ENCODE data around the gene ST3GAL4. TPM values are rescaled to one million over a fixed set of nuclear protein-coding genes. Genes with fewer than 3 reads are reported as not detected.
A peak's percentile ranks its signal among the peaks of the same experiment; 100 is the strongest.

The ST3GAL4 gene
- total and polyA plus RNA-seq, 4 donors, result 23.6 to 38.3 (median 31.7) TPM

DNA sequence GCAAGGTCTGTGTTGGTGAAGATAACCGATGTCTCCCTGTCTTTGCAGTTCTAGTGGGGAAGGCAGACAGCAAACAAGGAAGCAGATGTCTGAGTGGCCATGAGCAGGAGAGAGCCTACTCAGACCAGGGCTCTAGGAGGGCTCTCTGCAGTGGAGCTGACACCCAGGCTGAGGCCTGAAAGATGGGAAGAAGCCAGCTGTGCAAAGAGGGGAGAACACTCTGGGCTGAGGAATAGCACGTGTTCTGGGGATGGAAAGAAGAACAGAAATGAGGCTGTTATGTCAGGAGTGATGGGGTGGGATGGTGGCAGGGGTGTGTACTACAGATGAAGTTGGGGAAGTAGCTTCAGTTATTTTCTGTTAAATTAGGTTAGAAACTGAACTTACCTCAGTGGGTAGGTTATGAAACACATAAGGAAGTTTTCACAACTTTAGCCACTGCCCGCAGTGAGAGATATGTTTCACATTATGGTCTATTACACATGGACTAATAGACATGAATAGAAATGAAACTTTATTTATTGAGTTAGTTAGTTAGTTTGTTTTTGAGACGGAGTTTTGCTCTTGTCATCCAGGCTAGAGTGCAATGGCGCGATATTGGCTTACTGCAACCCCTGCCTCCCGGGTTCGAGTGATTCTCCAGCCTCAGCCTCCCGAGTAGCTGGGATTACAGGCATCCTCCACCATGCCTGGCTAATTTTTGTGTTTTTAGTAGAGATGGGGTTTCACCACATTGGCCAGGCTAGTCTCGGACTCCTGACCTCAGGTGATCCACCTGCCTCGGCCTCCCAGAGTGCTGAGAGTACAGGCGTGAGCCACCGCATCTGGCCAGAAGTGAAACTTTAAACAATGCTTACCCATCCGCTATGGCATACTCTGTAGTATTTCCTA lies 43.8 kb upstream of the ST3GAL4 start:
- WGBS, 2 donors, result 46 to 78% methylated on average over 14 of the region's 14 CpGs
- H3K27me3 ChIP-seq (ENCODE audit: control insufficient read depth in 3 of 3, insufficient read depth in 3 of 3, low read length in 2 of 3), result no peaks in the 10 kb centered on the region
- H3K4me3 ChIP-seq, result no peak overlapping the region
- peak overlapping the region in 1 of 2 donors; percentile 79 for H3K27ac ChIP-seq (ENCODE audit: low read depth in 1 of 2, low read length in 1 of 2)
- peaks cover 0 to 10% (median 7%) of the 10 kb centered on the region in 4 donors for H3K36me3 ChIP-seq (ENCODE audit: control insufficient read depth in 4 of 4, insufficient read depth in 4 of 4, low read length in 4 of 4)
- ATAC-seq (ENCODE audit: insufficient read depth, low FRiP score), result no peak
- no peaks in the 10 kb centered on the region for H3K9me3 ChIP-seq (ENCODE audit: control insufficient read depth in 4 of 4, insufficient read depth in 3 of 4, low read length in 3 of 4)
- no peak overlapping the region for H3K9ac ChIP-seq (ENCODE audit: insufficient read depth in 1 of 2, low read length in 2 of 2)
- no peak for DNase-seq
- TF ChIP-seq, protein P1, sequence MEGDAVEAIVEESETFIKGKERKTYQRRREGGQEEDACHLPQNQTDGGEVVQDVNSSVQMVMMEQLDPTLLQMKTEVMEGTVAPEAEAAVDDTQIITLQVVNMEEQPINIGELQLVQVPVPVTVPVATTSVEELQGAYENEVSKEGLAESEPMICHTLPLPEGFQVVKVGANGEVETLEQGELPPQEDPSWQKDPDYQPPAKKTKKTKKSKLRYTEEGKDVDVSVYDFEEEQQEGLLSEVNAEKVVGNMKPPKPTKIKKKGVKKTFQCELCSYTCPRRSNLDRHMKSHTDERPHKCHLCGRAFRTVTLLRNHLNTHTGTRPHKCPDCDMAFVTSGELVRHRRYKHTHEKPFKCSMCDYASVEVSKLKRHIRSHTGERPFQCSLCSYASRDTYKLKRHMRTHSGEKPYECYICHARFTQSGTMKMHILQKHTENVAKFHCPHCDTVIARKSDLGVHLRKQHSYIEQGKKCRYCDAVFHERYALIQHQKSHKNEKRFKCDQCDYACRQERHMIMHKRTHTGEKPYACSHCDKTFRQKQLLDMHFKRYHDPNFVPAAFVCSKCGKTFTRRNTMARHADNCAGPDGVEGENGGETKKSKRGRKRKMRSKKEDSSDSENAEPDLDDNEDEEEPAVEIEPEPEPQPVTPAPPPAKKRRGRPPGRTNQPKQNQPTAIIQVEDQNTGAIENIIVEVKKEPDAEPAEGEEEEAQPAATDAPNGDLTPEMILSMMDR (IDR thresholded peaks at IDR 0.05; ENCODE audit: control extremely low read depth, extremely low read depth), result no peak
- peaks cover 0 to 8% (median 4%) of the 10 kb centered on the region in 5 donors for H3K4me1 ChIP-seq (ENCODE audit: control insufficient read depth in 5 of 5, insufficient read depth in 5 of 5, low read length in 5 of 5)

DNA sequence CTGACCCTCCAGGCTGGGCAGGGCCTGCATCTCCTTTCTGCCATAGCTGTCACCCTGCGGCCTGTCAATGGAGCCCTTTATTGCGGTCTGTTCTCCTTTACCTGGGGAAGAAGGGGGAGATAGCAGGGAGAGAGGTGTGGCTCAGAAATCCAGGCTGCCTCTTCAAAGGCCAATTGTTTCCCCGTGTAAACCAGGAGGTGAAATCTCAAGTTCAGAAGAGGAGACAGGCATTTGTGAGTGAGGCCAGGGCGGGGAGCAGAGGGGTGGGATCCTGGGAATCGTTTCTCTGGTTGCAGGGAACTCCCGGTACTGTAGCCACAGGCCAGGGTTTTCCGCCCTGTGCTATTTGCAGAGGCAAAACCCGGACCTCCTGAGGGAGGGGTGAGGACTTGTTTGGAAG lies 42.5 kb upstream of the ST3GAL4 start:
- TF ChIP-seq, protein P1 (IDR thresholded peaks at IDR 0.05; ENCODE audit: control extremely low read depth, extremely low read depth), result no peak
- Histone ChIP-seq H3K36me3 (ENCODE audit: control insufficient read depth in 4 of 4, insufficient read depth in 4 of 4, low read length in 4 of 4) (peaks cover 0 to 10% (median 6%) of the 10 kb centered on the region in 4 donors), H3K9me3 (ENCODE audit: control insufficient read depth in 4 of 4, insufficient read depth in 3 of 4, low read length in 3 of 4) (no peaks in the 10 kb centered on the region), H3K27me3 (ENCODE audit: control insufficient read depth in 3 of 3, insufficient read depth in 3 of 3, low read length in 2 of 3) (no peaks in the 10 kb centered on the region), H3K4me1 (ENCODE audit: control insufficient read depth in 5 of 5, insufficient read depth in 5 of 5, low read length in 5 of 5) (peaks cover 0 to 16% (median 11%) of the 10 kb centered on the region in 5 donors), H3K9ac (ENCODE audit: insufficient read depth in 1 of 2, low read length in 2 of 2) (no peak overlapping the region), H3K27ac (ENCODE audit: low read depth in 1 of 2, low read length in 1 of 2) (no peak overlapping the region), H3K4me3 (no peak overlapping the region)
- ATAC-seq (ENCODE audit: insufficient read depth, low FRiP score) (no peak), DNase-seq (no peak)
- WGBS, 2 donors, result 76 to 88% methylated on average over 8 of the region's 8 CpGs

DNA sequence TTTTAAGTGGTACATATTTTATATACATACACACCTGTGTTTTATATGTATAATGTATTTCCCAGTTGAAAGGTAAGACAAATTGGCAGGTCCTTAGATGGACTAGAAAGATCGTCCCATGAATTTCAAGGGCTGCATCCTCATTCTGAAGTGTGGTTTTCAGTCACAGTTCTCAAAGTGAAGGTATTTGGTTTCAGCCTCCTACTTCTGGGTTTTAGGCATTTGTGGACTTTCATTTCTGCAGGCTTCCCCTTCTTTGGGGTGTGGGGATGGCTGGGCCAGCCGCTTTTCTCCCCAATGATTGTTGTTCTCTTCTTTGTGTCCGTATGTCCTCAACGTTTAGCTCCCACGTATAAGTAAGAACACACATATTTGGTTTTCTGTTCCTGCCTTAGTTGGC lies 41.7 kb upstream of the ST3GAL4 start:
- H3K9me3 ChIP-seq (ENCODE audit: control insufficient read depth in 4 of 4, insufficient read depth in 3 of 4, low read length in 3 of 4), result no peaks in the 10 kb centered on the region
- no peak overlapping the region for H3K27ac ChIP-seq (ENCODE audit: low read depth in 1 of 2, low read length in 1 of 2)
- no peaks in the 10 kb centered on the region for H3K27me3 ChIP-seq (ENCODE audit: control insufficient read depth in 3 of 3, insufficient read depth in 3 of 3, low read length in 2 of 3)
- no peak for DNase-seq
- TF ChIP-seq, protein P1 (IDR thresholded peaks at IDR 0.05; ENCODE audit: control extremely low read depth, extremely low read depth), result no peak
- H3K4me1 ChIP-seq (ENCODE audit: control insufficient read depth in 5 of 5, insufficient read depth in 5 of 5, low read length in 5 of 5), result peaks cover 0 to 24% (median 12%) of the 10 kb centered on the region in 5 donors
- peaks cover 0 to 6% (median 6%) of the 10 kb centered on the region in 4 donors for H3K36me3 ChIP-seq (ENCODE audit: control insufficient read depth in 4 of 4, insufficient read depth in 4 of 4, low read length in 4 of 4)
- ATAC-seq (ENCODE audit: insufficient read depth, low FRiP score), result no peak
- 82 to 86% methylated on average over 5 of the region's 5 CpGs for WGBS, 2 donors
- no peak overlapping the region for H3K4me3 ChIP-seq
- no peak overlapping the region for H3K9ac ChIP-seq (ENCODE audit: insufficient read depth in 1 of 2, low read length in 2 of 2)

Data from lung (tissue), 12 donors.